C4-2B (cell line): ENCODE measurements around the gene MEIOB.
A peak's percentile ranks its signal among the peaks of the same experiment; 100 is the strongest.

Experiments used
- H3K27ac ChIP-seq: fragments of 450-650 bp; 2 replicates; pipeline ENCODE4 v1.5.1; 2017
- CTCF ChIP-seq: fragments of 450-650 bp; conservative IDR thresholded peaks from 2 replicates; pipeline ENCODE4 v1.5.1; 2017; ENCODE audit warnings: mild to moderate bottlenecking
- ZFX ChIP-seq: fragments of 450-650 bp; IDR thresholded peaks from 2 replicates; pipeline ENCODE4 v1.6.1; 2017

MEIOB gene

DNA sequence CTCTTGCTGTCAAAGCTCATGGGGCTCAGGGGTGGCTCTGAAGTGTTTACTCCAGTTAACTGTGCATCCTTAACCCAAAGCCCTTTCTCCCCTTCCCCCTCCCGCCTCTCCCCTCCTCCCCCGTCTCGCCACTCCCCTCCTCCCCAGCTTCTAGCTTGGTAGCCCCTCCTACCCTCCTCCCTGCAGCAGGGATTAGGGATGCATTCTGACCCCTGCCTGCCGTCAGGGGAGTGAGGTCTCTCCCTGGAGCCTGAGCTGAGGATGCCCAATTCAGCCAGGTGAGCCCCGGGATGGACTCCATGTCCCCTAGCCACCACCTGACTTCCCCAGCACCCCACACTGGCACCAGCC lies 44.7 kb upstream of the MEIOB start:
- no peak overlapping the region for H3K27ac ChIP-seq
- TF ChIP-seq ZFX (no peak), CTCF (no peak)

DNA sequence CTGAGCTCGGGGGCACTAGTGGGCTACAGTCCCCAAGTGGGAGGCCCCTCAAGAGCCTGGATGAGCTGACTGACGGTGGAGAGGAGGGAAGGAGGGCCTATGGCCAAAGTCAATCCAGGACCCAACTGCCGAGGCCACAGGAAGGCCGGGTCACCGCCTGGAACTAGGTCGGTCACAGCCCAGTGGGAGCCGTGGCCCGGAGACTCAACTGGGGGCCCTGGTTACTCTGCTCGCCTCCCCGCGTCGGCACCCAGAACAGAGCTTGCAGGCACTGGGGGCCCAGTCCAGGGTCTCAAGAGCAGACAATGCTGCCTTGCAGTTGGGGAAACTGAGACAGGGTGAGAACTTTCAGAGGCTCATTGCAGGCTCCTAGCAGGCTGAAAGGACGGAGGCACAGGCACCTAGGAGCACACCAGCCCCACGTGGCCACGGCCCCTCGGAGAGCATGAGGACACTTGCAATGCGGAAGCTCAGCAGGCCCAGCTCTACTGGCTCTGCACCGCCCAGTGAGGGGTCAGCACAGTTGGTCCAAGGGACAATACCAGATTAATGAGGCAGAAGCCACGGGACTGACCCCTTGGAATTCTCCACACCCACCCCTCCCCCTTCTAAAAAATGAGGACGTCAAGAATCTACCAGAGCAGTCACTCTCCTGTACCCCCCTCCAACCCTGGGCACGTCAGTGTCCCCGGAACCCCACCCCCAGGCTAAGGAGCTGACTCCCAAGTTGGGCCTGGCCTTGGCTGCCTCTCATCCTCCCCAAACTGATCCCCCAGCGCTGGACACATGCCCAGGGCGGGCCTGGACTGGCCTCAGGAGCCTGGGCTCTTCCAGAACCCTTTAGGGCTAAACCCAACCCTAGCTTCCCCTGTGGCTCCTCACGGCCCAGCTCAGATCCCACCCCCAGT lies 44.0 kb upstream of the MEIOB start:
- TF ChIP-seq ZFX (no peak), CTCF (no peak)
- no peak overlapping the region for H3K27ac ChIP-seq

DNA sequence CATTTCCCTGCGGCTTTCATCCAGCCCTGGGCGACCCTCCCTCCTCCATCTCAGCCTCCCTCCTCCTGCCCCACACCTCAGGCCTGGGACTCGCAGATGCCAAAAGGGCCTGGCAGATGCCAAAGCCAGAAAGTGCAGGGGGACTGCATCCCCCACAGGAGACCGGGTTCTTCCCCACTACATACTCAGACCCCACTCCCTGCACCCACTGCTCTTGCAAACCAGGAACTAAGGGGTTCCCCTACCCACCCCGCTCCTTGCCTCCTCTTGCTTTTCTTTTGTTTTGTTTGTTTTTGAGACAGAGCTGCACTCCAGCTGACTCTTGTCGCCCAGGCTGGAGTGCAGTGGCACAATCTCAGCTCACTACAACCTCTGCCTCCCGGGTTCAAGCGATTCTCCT lies 43.0 kb upstream of the MEIOB start:
- H3K27ac ChIP-seq = no peak overlapping the region
- TF ChIP-seq ZFX (no peak), CTCF (no peak)

- TF ChIP-seq ZFX (no peak), CTCF (no peak)
- peak overlapping the region; percentile 6; the same call in 1 of the 2 replicates for H3K27ac ChIP-seq
These were observed 42.2 kb upstream of the MEIOB start for GRCh38 chr16:1914084-1914608.

GRCh38 chr16:1913327-1914083 lies 41.5 kb upstream of the MEIOB start:
- H3K27ac ChIP-seq = peak overlapping the region; percentile 6; the same call in 1 of the 2 replicates
- TF ChIP-seq CTCF (no peak), ZFX (no peak)

GRCh38 chr16:1912215-1912543 lies 40.2 kb upstream of the MEIOB start:
- H3K27ac ChIP-seq = no peak overlapping the region
- no peak for TF ChIP-seq CTCF
- no peak for TF ChIP-seq ZFX
